ENCODE measurements around the gene RCVRN. TPM values are rescaled to one million over a fixed set of nuclear protein-coding genes. Genes with fewer than 3 reads are reported as not detected.

RCVRN gene
- total and polyA plus RNA-seq, 2 of the 8 experiments (the other 6 are each of a cell fraction or from before 2014, with no cell fraction given): not detected

DNA sequence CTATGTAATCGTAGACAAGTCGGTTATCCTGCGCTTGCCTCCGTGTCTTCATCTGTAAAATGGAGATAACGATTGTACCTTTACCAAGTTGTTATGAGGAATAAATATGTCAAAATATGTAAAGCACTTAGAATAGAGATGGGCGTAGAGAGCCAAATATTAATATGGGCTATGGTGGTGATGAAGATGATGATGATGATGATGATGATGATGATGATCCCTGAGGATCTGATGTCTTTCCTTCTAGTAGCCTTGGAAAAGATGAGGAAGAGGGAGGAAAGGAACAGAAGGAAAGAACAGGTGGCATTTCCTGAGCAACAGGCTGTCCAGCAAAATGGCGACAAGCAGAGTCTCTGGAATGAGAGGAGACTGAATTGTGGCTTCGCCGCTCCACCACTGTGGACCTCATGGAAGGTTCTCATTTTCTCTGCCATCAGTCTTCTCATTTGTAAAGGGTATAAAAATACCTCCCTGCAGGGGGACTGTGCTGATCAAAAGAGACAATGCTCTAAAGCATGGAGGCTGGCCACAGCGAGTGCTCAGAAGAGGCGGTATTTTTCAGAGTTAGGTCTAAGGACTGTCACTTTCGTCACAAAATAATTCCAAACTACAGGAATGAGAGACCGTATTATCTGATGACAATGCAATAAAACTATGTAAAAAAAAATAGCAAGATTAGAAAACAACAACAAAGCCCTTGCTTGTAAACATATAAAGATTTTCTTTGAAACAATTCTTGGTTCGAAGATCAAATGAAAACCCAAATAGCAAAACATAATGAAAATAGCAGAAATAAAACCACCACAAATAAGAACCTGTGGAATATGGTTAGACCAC, 17.2 kb upstream of the RCVRN start:
- Histone ChIP-seq H3K56ac (replicated peaks; ENCODE audit: insufficient read length, low read depth, low read length) (no peak overlapping the region), H3K18ac (ENCODE audit: extremely low read depth, low read length) (no peak overlapping the region), H3K27ac (ENCODE audit: low read depth, low read length) (no peak overlapping the region), H4K5ac (ENCODE audit: insufficient read length, low read depth, low read length) (no peak overlapping the region), H3K23ac (ENCODE audit: insufficient read length) (no peak overlapping the region), H4K8ac (ENCODE audit: extremely low read depth, insufficient read depth, low read length) (no peak overlapping the region), H3K23me2 (ENCODE audit: low read depth, low read length) (no peaks in the 10 kb centered on the region), H2BK120ac (replicated peaks; ENCODE audit: low read depth, low read length) (no peak overlapping the region), H2BK20ac (ENCODE audit: low read length) (no peak overlapping the region), H3K14ac (ENCODE audit: insufficient read length) (no peak overlapping the region), H2BK15ac (ENCODE audit: low read length) (no peak overlapping the region), H3K4ac (replicated peaks; ENCODE audit: insufficient read length, low read depth, low read length) (no peak overlapping the region), H2BK5ac (ENCODE audit: low read depth, low read length) (no peak overlapping the region), H3K4me1 (replicated peaks in 1 of 4; ENCODE audit: control insufficient read depth in 3 of 4, insufficient read depth in 4 of 4, low read length in 3 of 4) (no peaks in the 10 kb centered on the region), H4K91ac (replicated peaks; ENCODE audit: insufficient read length, low read length) (no peak overlapping the region), H3K27me3 (replicated peaks in 1 of 4; ENCODE audit: control insufficient read depth in 3 of 4, extremely low read depth in 1 of 4, insufficient read depth in 3 of 4, low read length in 3 of 4) (no peaks in the 10 kb centered on the region), H3K4me2 (ENCODE audit: insufficient read depth in 1 of 2, low read depth in 2 of 2, low read length in 2 of 2) (no peak overlapping the region), H2AFZ (ENCODE audit: low read length) (no peak overlapping the region), H3K79me1 (ENCODE audit: low read depth, low read length) (no peaks in the 10 kb centered on the region), H2BK12ac (ENCODE audit: low read depth, low read length) (no peak overlapping the region), H3K36me3 (ENCODE audit: control insufficient read depth in 2 of 4, insufficient read depth in 4 of 4, low read length in 3 of 4) (no peaks in the 10 kb centered on the region), H3K4me3 (ENCODE audit: extremely low read depth in 1 of 4, insufficient read depth in 2 of 4, low read depth in 3 of 4, low read length in 4 of 4) (no peak overlapping the region), H3K79me2 (ENCODE audit: control insufficient read depth in 1 of 2, insufficient read depth in 2 of 2, low read length in 2 of 2) (no peaks in the 10 kb centered on the region), H2AK5ac (ENCODE audit: low read depth, low read length) (no peak overlapping the region), H4K20me1 (replicated peaks in 1 of 2; ENCODE audit: control insufficient read depth in 1 of 2, insufficient read depth in 2 of 2, low read length in 2 of 2) (no peaks in the 10 kb centered on the region), H3K9me3 (ENCODE audit: insufficient read depth in 2 of 2, low read depth in 1 of 2, low read length in 1 of 2) (no peaks in the 10 kb centered on the region), H3K9ac (replicated peaks in 1 of 4; ENCODE audit: extremely low read depth in 1 of 4, low read depth in 3 of 4, low read length in 3 of 4) (no peak overlapping the region)
- ChIA-PET POLR2A (ENCODE audit: partially characterized antibody) (no interaction called here), CTCF (ENCODE audit: partially characterized antibody) (interaction anchor here (0.8 to 1.3 kb wide), 3 partner anchors 26 to 406 kb away, joined by 3 to 4 read pairs (median 3); no protein-coding TSS in a partner anchor)
- 88% methylated on average over 14 of the region's 14 CpGs; no CpG with 5 or more reads in 1 of the 2 experiments for WGBS, 2 experiments (ENCODE audit: extremely low coverage in 1 of 2, insufficient coverage in 1 of 2, insufficient read length in 1 of 2, insufficient replicate concordance in 2 of 2, low coverage in 1 of 2, low lambda C conversion rate in 2 of 2, missing lambda C conversion rate in 1 of 2)
- FAIRE-seq: no peak
- DNase-seq (ENCODE audit: low read depth in 1 of 2, low spot score in 2 of 2): no peak
- TF ChIP-seq SAP30 (IDR thresholded peaks at IDR 0.05; ENCODE audit: insufficient read depth, insufficient replicate concordance, low read length) (no peak), SP2 (IDR thresholded peaks at IDR 0.05; ENCODE audit: low read length) (no peak), HDAC2 (IDR thresholded peaks at IDR 0.05; ENCODE audit: borderline replicate concordance in 1 of 2, low read depth in 2 of 2, low read length in 2 of 2) (no peak), CHD2 (IDR thresholded peaks at IDR 0.05; ENCODE audit: low read length) (no peak), RFX5 (IDR thresholded peaks at IDR 0.05; ENCODE audit: borderline replicate concordance, low read depth, low read length) (no peak), JUND (IDR thresholded peaks at IDR 0.05; ENCODE audit: low read length) (no peak), KDM4A (IDR thresholded peaks at IDR 0.05; ENCODE audit: low read depth, low read length, severe bottlenecking) (no peak), TAF1 (IDR thresholded peaks at IDR 0.05; ENCODE audit: low read depth, low read length) (no peak), FOSL1 (IDR thresholded peaks at IDR 0.05; ENCODE audit: insufficient read depth, low read depth, low read length) (no peak)
- TF ChIP-seq, protein P1, sequence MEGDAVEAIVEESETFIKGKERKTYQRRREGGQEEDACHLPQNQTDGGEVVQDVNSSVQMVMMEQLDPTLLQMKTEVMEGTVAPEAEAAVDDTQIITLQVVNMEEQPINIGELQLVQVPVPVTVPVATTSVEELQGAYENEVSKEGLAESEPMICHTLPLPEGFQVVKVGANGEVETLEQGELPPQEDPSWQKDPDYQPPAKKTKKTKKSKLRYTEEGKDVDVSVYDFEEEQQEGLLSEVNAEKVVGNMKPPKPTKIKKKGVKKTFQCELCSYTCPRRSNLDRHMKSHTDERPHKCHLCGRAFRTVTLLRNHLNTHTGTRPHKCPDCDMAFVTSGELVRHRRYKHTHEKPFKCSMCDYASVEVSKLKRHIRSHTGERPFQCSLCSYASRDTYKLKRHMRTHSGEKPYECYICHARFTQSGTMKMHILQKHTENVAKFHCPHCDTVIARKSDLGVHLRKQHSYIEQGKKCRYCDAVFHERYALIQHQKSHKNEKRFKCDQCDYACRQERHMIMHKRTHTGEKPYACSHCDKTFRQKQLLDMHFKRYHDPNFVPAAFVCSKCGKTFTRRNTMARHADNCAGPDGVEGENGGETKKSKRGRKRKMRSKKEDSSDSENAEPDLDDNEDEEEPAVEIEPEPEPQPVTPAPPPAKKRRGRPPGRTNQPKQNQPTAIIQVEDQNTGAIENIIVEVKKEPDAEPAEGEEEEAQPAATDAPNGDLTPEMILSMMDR (IDR thresholded peaks at IDR 0.05; ENCODE audit: control extremely low read depth in 1 of 3, insufficient read depth in 1 of 3, low read depth in 1 of 3, low read length in 3 of 3): no peak

Measured in H1 (cell line).